A673 (cell line): Measurements from ENCODE around the gene ZCCHC13.

Source experiments
- EZH2 ChIP-seq: fragments of 200-600 bp; sonication (generic); IDR thresholded peaks from 2 replicates; pipeline ENCODE4 v1.6.1; 2017; ENCODE audit warnings: borderline replicate concordance, low read depth, mild to moderate bottlenecking, mixed read lengths, antibody characterized with exemption, low read length; ENCODE audit not compliant: poor library complexity, severe bottlenecking
- TF ChIP-seq, protein P1 (sequence below): fragments of 300-800, 200-600 bp; sonication (generic); conservative IDR thresholded peaks from 2 replicates; pipeline ENCODE4 v1.5.1; 2017; ENCODE audit warnings: low read depth, mild to moderate bottlenecking, antibody characterized with exemption, low read length, moderate library complexity, mixed read lengths

DNA sequence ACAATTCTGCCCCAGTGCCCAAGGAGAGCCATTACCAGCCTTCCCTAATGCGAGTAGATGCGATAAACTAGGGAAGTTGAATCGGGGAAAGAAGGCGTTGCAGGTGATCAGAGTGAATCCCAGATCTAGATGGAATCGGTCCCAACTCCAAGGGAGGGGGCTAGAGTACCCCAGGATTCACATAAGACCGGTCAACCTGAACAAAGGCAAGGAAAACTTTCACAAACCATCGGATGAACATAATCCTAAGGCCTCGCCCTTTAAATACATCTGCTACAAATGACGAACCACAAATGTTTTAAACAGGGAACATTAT lies 11.2 kb upstream of the ZCCHC13 start:
- TF ChIP-seq, protein P1, sequence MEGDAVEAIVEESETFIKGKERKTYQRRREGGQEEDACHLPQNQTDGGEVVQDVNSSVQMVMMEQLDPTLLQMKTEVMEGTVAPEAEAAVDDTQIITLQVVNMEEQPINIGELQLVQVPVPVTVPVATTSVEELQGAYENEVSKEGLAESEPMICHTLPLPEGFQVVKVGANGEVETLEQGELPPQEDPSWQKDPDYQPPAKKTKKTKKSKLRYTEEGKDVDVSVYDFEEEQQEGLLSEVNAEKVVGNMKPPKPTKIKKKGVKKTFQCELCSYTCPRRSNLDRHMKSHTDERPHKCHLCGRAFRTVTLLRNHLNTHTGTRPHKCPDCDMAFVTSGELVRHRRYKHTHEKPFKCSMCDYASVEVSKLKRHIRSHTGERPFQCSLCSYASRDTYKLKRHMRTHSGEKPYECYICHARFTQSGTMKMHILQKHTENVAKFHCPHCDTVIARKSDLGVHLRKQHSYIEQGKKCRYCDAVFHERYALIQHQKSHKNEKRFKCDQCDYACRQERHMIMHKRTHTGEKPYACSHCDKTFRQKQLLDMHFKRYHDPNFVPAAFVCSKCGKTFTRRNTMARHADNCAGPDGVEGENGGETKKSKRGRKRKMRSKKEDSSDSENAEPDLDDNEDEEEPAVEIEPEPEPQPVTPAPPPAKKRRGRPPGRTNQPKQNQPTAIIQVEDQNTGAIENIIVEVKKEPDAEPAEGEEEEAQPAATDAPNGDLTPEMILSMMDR, result no peak
- TF ChIP-seq EZH2, result no peak
